HG02642 (cell line): Measurements from ENCODE around the gene ZNF629.
A peak's percentile ranks its signal among the peaks of the same experiment; 100 is the strongest.
"Not testable (repeated sequence)": the region's sequence is repeated elsewhere in the genome, so short reads cannot be mapped to it uniquely, and the experiment has no call there.

Experiments used
- ATAC-seq: cut with Tn5 transposase; IDR thresholded peaks from one replicate; pipeline ENCODE4 v1.9.1; 2021; ENCODE audit warnings: mild to moderate bottlenecking; ENCODE audit not compliant: unreplicated experiment, poor library complexity

The ZNF629 gene

DNA sequence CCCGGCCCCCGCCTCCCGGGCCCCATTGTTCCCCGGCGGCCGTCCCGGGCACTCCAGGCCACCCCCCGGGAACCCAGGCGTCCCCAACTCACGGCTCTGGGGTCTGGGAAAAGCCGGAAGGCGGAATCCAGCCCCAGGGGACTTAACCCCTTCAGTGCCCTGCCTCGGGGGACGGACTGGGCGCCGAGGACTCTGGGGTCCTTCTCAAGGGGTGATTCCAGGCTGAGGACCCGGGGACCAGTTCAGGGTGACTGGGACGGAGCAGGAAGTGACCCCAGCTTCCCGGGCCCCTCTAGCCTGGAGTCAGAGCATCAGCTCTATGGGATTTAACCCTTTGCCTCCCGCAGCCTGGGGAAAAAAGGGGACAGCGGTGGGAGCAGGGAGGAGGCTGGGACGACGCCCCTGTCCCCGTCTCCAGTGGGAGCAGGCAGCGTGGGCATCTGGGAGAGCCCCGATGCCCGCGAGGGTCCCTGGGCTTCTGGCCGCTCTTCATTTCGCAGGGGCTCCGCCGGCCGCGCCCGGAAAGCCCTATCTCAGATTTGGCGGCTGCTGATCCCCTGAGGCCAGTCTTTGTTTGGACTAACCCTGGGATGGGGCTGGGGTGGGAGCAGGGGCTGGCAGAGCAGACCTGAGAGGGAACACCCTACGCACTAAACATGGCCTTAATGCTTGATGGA, at the start of gene ZNF629:
Gene ZNF629, minus strand, starts transcription at position 270 of the 677 bp plus-strand sequence. CDS start 2,723 bp downstream, outside the sequence.
- no peak for ATAC-seq

DNA sequence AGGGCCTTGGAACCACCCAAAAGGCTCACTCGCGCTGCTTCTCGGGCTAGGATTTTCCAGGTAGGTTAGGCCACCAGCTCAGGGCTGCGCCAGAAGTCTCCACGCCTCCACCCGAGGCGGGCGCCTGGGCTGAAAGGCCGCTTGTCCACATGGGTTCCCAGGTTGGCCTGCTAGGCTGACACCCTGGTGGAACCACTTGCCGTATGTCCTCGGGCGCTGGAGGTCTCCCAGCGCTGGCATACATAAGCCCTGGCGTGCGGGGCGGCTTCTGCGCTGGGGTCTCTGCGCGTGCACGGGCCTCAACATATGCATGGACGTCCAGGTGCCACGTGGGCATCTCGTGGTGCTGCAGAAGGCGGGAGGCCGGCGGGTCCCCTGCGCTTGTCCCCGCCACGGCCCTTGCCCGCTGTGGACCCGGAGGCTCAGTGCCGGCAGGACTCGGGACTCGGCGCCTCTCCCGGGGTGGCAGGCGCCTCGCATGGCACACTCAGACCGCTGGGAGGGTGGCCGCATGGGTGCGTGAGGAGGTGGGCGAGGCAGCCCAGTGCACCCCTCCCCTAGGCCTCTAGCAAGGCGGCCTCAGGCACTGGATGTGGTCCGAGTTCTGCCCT, 47.2 kb upstream of the ZNF629 start:
- no peak for ATAC-seq

- ATAC-seq = no peak
Observed at GRCh38 chr16:30830072-30830417, 43.0 kb upstream of the ZNF629 start.

DNA sequence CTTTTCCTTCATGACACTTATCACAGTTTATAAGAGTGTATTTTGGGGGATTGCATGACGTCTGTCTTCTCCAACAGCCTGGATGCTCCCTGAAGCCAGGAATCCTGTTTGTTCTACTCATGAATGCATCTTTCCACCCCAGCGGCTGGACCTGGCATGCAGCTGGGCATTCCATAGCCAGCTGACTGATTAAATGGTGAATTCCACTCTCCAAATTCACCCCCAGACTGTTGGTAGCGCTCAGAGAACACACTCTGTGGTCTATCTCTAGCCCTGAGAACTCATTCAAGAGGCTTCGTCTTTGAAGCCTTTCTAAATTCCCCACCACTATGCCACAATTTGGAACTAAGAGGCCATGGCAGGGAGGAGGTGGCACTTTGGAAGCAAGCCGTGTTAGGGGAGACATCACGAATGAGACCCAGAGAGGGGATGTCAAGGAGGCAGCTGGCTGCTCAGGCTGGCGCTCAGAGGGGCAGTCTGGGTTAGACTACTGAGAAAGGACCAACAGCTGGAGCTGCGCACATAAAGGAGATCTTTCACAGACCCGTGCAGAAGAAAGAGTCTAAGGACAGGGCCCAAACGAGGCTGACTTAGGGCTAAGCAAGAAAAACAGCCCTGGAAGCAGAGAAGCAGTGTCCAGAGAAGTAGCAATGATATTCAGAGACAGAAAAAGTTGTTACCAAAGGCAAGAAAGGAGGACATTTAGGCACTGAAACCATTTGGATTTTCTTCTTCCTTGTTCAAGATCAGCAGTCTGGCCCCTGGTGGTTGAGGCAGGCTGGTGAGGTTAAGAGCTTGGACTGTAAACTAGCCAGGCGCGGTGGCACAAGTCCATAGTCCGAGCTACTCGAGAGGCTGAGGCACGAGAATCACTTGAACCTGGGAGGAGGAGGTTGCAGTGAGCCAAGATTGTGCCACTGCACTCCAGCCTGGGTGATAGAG, 42.4 kb upstream of the ZNF629 start:
- no peak for ATAC-seq

GRCh38 chr16:30821891-30822290, 34.9 kb upstream of the ZNF629 start:
- ATAC-seq = no peak

DNA sequence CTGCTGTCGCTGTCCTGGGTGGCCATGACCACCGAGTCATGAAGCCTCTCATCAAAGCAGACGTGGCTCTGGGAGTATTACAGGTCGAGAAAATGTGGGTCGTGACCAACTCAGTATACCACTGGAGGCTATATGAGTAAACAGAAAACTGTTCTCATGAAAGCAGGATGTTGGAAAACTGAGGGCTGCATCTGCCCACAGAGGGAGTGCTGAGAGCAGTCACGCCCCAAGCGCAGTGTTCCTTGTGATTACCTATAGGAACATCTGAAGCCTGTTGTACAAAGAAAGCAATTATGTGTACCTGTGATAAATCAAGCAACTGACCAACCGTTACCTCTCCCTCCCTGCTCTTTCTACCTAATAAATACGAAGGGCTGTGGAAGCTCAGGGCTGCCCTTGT, 34.4 kb upstream of the ZNF629 start:
- ATAC-seq = not testable (repeated sequence)

DNA sequence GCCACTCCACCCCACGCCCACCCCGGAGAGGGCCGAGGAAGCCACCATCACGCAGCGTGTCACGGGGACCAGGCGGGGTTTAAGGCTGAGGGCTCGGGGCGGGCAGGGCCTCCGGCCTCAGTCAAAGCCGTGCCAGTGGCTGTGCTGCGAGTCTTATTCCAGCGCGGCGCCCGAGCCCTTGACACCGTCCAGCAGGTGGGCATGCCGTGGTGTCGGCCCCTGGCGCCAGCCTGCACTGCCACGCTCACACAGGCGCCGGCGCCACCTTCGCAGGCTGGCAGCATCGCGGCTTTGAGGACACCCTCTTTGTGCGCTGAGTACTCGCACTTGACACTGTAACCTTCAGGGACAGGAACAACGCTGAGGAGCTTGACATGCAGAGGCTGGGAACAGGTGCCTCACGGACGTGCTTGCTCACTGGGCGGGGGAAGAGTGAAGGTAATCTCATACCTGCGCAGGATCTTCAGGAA, 34.0 kb upstream of the ZNF629 start:
- ATAC-seq = no peak

DNA sequence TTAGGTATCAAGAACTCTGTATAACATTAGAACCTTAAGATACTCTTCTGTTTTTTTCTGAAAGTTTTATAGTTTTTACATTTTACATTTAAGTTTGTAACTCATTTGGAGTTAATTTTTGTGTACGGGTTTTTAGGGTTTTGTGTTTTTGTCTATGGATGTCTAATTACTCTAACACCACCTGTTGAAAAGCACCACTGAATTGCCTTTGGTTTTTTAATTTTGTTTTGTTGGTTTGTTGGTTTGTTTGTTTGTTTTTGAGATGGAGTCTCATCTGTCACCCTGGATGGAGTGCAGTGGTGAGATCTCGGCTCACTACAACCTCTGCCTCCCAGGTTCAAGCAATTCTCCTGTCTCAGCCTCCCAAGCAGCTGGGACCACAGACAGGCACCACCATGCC, 29.8 kb upstream of the ZNF629 start:
- no peak for ATAC-seq

GRCh38 chr16:30813821-30814189, 26.8 kb upstream of the ZNF629 start:
- peak; percentile 12 for ATAC-seq

GRCh38 chr16:30809675-30810074, 22.7 kb upstream of the ZNF629 start:
- not testable (repeated sequence) for ATAC-seq

DNA sequence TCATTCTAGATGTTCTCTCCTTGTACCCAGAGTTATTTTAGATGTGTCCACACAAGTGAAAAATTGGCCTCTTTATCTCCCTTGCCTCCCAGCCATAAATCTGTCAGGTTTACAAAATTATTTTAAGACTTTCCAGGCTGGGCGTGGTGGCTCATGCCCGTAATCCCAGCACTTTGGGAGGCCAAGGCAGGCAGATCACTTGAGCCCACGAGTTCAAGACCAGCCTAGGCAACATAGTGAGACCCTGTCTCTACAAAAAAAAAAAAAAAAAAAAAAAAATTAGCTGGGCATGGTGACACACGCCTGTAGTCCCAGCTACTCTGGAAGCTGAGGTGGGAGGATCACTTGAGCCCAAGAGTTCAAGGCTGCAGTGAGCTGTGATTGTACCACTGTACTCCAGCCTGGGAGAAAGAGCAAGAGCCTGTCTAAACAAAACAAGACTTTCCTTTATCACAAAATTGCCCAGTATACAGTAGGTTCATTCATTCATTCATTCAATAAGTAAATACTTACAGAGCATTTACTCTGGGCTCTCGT, 22.0 kb upstream of the ZNF629 start:
- ATAC-seq = not testable (repeated sequence)

DNA sequence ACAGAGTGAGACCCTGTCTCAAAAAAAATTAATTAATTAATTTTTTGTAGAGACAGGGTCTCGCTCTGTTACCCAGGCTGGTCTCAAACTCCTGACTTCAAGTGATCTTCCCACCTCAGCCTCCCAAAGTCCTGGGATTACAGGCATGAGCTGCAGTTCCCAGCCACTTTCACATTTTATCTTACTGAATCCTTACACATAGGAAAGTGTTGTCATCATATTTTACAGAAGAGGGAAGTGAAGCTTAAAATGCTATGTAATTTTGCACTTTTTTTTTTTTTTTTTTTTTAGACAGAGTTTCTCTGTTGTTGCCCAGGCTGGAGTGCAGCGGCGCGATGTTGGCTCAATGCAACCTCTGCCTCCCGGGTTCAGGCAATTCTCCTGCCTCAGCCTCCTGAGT, 21.1 kb upstream of the ZNF629 start:
- ATAC-seq = no peak

- peak; percentile 72 for ATAC-seq
Observed at GRCh38 chr16:30805370-30806169, 18.6 kb upstream of the ZNF629 start.

DNA sequence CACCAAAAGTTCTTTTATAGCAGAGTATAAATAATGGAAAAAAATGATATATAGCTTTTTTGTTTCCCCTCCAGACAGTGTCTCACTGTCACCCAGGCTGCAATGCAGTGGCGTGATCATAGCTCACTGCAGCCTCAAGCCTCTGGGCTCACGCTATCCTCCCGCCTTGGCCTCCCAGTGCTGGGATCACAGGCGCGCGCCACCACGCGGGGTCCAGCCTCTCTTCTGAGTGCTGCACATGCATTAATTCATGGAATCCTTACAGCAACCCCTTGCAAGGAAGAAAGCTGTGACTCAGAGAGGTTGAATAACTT, 18.0 kb upstream of the ZNF629 start:
- ATAC-seq = no peak

DNA sequence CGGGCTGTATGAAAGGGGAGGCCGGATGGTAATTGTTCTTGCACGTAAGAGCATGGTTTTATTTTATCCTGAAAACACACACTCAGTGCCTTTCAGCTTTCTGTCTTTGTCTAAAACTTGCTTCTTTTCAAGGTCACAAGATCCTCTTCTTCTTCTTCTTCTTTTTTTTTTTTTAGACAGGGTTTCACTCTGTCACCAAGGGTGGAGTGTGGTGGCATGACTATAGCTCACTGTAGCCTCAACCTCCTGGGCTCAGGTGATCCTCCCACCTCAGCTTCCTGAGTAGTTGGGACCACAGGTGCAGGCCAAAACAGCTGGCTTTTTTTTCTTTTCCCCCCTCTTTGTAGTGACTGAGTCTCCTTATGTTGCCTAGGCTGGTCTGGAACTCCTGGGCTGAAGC, 15.9 kb upstream of the ZNF629 start:
- no peak for ATAC-seq

GRCh38 chr16:30797670-30798309, 10.8 kb upstream of the ZNF629 start:
- ATAC-seq = no peak

- ATAC-seq = no peak
Observed at GRCh38 chr16:30794634-30795033, 7.6 kb upstream of the ZNF629 start.

- ATAC-seq = no peak
Observed at GRCh38 chr16:30793508-30794069, 6.6 kb upstream of the ZNF629 start.

- ATAC-seq = no peak
Observed at GRCh38 chr16:30787613-30788378, 791 bp upstream of the ZNF629 start.
